CD8-positive, alpha-beta memory T cell (primary cell): ENCODE data around the gene SEMA6D. TPM values are rescaled to one million over a fixed set of nuclear protein-coding genes. Genes with fewer than 3 reads are reported as not detected.

Source experiments
- CTCF ChIA-PET: fragments of 350-600 bp; sonication (Branson Sonifier 250); formaldehyde crosslinking; loops from one replicate; lab custom pipeline; 2021; ENCODE audit warnings: antibody characterized with exemption; lab: Charles Lee
- POLR2A ChIA-PET: fragments of 350-600 bp; sonication (Branson Sonifier 250); formaldehyde crosslinking; loops from one replicate; lab custom pipeline; 2021; ENCODE audit warnings: antibody characterized with exemption; lab: Charles Lee
- DNase-seq, 5 donors: peaks; one replicate each; pipeline versions ENCODE4 v3.0.0 to v3.0.0-alpha.2; 2020 to 2022; ENCODE audit warnings: mixed read lengths in 1 of 5
- H3K27ac ChIP-seq: one replicate; pipeline ENCODE4 v1.7.0; 2013; ENCODE audit warnings: low read depth, mild to moderate bottlenecking, low read length, moderate library complexity
- H3K27me3 ChIP-seq: 2 replicates; pipeline ENCODE4 v1.7.0; 2013; ENCODE audit warnings: low read length, mild to moderate bottlenecking; ENCODE audit not compliant: insufficient read depth, poor library complexity, severe bottlenecking
- H3K36me3 ChIP-seq: 2 replicates; pipeline ENCODE4 v1.7.0; 2013; ENCODE audit warnings: mild to moderate bottlenecking, low read length, moderate library complexity; ENCODE audit not compliant: insufficient read depth
- H3K4me1 ChIP-seq: 2 replicates; pipeline ENCODE4 v1.7.0; 2013; ENCODE audit warnings: mild to moderate bottlenecking, low read length, moderate library complexity; ENCODE audit not compliant: insufficient read depth
- H3K4me3 ChIP-seq: 2 replicates; pipeline ENCODE4 v1.7.0; 2013; ENCODE audit warnings: mild to moderate bottlenecking, low read length
- H3K9me3 ChIP-seq: 2 replicates; pipeline ENCODE4 v1.7.0; 2013; ENCODE audit warnings: mild to moderate bottlenecking, low read length
- H3K27ac Mint-ChIP-seq, 8 donors: one replicate each; pipeline ENCODE4 v1.8.0; 2020 to 2021; ENCODE audit warnings: mixed read lengths in 8 of 8, mild to moderate bottlenecking in 6 of 8, inconsistent platforms in 3 of 8, moderate library complexity in 3 of 8
- H3K27me3 Mint-ChIP-seq, 2 donors: one replicate each; pipeline ENCODE4 v1.8.0; 2020 to 2021; ENCODE audit warnings: mixed read lengths in 2 of 2, mild to moderate bottlenecking in 1 of 2, moderate library complexity in 1 of 2
- H3K36me3 Mint-ChIP-seq, 3 donors: one replicate each; pipeline ENCODE4 v1.8.0; 2020 to 2021; ENCODE audit warnings: mixed read lengths in 3 of 3, inconsistent platforms in 1 of 3, mild to moderate bottlenecking in 1 of 3
- H3K4me1 Mint-ChIP-seq, 3 donors: one replicate each; pipeline ENCODE4 v1.8.0; 2020 to 2021; ENCODE audit warnings: mixed read lengths in 3 of 3, inconsistent platforms in 1 of 3, mild to moderate bottlenecking in 1 of 3
- H3K4me3 Mint-ChIP-seq, 7 donors: one replicate each; pipeline ENCODE4 v1.8.0; 2020 to 2021; ENCODE audit warnings: mixed read lengths in 7 of 7, mild to moderate bottlenecking in 6 of 7, moderate library complexity in 4 of 7, inconsistent platforms in 2 of 7
- H3K9me3 Mint-ChIP-seq, 5 donors: one replicate each; pipeline ENCODE4 v1.8.0; 2020 to 2022; ENCODE audit warnings: mixed read lengths in 5 of 5, mild to moderate bottlenecking in 3 of 5, moderate library complexity in 2 of 5, inconsistent platforms in 1 of 5
- polyA plus RNA-seq: library from polyadenylated mRNA; unstranded; fragments of 300-500 nt; fragmentation: Illumina TruSeq; gene quantifications from one replicate; pipeline ENCODE4 v1.2.3, GENCODE V29; 2021
- total RNA-seq, 2 experiments: library from RNA; stranded (reverse); gene quantifications; one replicate each; pipeline ENCODE4 v1.2.3, GENCODE V29; 2021

SEMA6D gene
- total and polyA plus RNA-seq, 3 experiments from 2014 or later: not detected

GRCh38 chr15:47796339-47796738 lies 79.0 kb downstream of the SEMA6D start:
- no peaks in the 10 kb centered on the region for H3K36me3 Mint-ChIP-seq
- Histone ChIP-seq H3K4me3 (no peak overlapping the region), H3K27ac (no peak overlapping the region), H3K36me3 (no peaks in the 10 kb centered on the region), H3K27me3 (no peaks in the 10 kb centered on the region), H3K4me1 (no peaks in the 10 kb centered on the region), H3K9me3 (no peaks in the 10 kb centered on the region)
- H3K27me3 Mint-ChIP-seq: no peaks in the 10 kb centered on the region
- no peaks in the 10 kb centered on the region for H3K4me1 Mint-ChIP-seq
- no peak for DNase-seq
- no peak overlapping the region for H3K27ac Mint-ChIP-seq
- H3K9me3 Mint-ChIP-seq: peaks cover 0 to 8% (median 0%) of the 10 kb centered on the region in 5 donors
- H3K4me3 Mint-ChIP-seq: no peak overlapping the region
- CTCF ChIA-PET: no interaction called here
- POLR2A ChIA-PET: no interaction called here

- CTCF ChIA-PET: no interaction called here
- no peak overlapping the region for H3K4me3 Mint-ChIP-seq
- Histone ChIP-seq H3K27ac (no peak overlapping the region), H3K36me3 (no peaks in the 10 kb centered on the region), H3K9me3 (no peaks in the 10 kb centered on the region), H3K4me3 (no peak overlapping the region), H3K27me3 (no peaks in the 10 kb centered on the region), H3K4me1 (no peaks in the 10 kb centered on the region)
- H3K27ac Mint-ChIP-seq: no peak overlapping the region
- H3K9me3 Mint-ChIP-seq: peaks cover 0 to 8% (median 0%) of the 10 kb centered on the region in 5 donors
- no peaks in the 10 kb centered on the region for H3K4me1 Mint-ChIP-seq
- no peak for DNase-seq
- H3K27me3 Mint-ChIP-seq: no peaks in the 10 kb centered on the region
- POLR2A ChIA-PET: no interaction called here
- no peaks in the 10 kb centered on the region for H3K36me3 Mint-ChIP-seq
Observed at GRCh38 chr15:47796830-47797229, 79.5 kb downstream of the SEMA6D start.

DNA sequence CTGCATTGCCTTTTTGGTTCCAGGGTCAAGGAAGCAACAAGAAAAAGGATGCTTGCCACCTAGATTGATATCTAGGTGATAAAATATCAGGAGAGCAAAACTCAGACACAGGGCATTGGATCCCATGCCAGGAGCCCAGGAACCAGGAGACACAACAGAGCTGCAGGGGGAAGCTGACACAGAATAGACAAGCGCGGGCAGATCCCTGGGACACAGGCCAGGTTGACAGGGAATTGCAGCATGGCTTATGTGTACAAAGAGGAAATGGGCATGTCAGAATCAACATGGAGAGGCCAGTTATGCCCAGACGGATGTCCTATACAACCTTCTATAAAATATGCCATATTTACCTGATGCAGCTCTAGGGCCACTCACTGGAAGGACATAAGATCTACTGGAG lies 84.2 kb downstream of the SEMA6D start:
- POLR2A ChIA-PET: no interaction called here
- no peak overlapping the region for H3K4me3 Mint-ChIP-seq
- H3K27me3 Mint-ChIP-seq: no peaks in the 10 kb centered on the region
- H3K9me3 Mint-ChIP-seq: peaks cover 0 to 6% (median 0%) of the 10 kb centered on the region in 5 donors
- no peak for DNase-seq
- H3K36me3 Mint-ChIP-seq: no peaks in the 10 kb centered on the region
- H3K4me1 Mint-ChIP-seq: no peaks in the 10 kb centered on the region
- CTCF ChIA-PET: no interaction called here
- Histone ChIP-seq H3K36me3 (no peaks in the 10 kb centered on the region), H3K4me3 (no peak overlapping the region), H3K9me3 (no peaks in the 10 kb centered on the region), H3K27me3 (no peaks in the 10 kb centered on the region), H3K27ac (no peak overlapping the region), H3K4me1 (no peaks in the 10 kb centered on the region)
- no peak overlapping the region for H3K27ac Mint-ChIP-seq

GRCh38 chr15:47802216-47802615 lies 84.9 kb downstream of the SEMA6D start:
- Histone ChIP-seq H3K9me3 (no peaks in the 10 kb centered on the region), H3K36me3 (no peaks in the 10 kb centered on the region), H3K27me3 (no peaks in the 10 kb centered on the region), H3K4me3 (no peak overlapping the region), H3K27ac (no peak overlapping the region), H3K4me1 (no peaks in the 10 kb centered on the region)
- Mint-ChIP-seq H3K9me3 (peaks cover 0 to 6% (median 0%) of the 10 kb centered on the region in 5 donors), H3K27me3 (no peaks in the 10 kb centered on the region), H3K4me3 (no peak overlapping the region), H3K36me3 (no peaks in the 10 kb centered on the region), H3K27ac (no peak overlapping the region), H3K4me1 (no peaks in the 10 kb centered on the region)
- CTCF ChIA-PET: no interaction called here
- POLR2A ChIA-PET: no interaction called here
- DNase-seq: no peak

- Histone ChIP-seq H3K9me3 (no peaks in the 10 kb centered on the region), H3K27me3 (no peaks in the 10 kb centered on the region), H3K27ac (no peak overlapping the region), H3K4me1 (no peaks in the 10 kb centered on the region), H3K36me3 (no peaks in the 10 kb centered on the region), H3K4me3 (no peak overlapping the region)
- CTCF ChIA-PET: no interaction called here
- H3K27ac Mint-ChIP-seq: no peak overlapping the region
- peaks cover 0 to 4% (median 0%) of the 10 kb centered on the region in 5 donors for H3K9me3 Mint-ChIP-seq
- H3K4me3 Mint-ChIP-seq: no peak overlapping the region
- no peaks in the 10 kb centered on the region for H3K4me1 Mint-ChIP-seq
- DNase-seq: no peak
- no peaks in the 10 kb centered on the region for H3K27me3 Mint-ChIP-seq
- POLR2A ChIA-PET: no interaction called here
- H3K36me3 Mint-ChIP-seq: no peaks in the 10 kb centered on the region
Observed at GRCh38 chr15:47803767-47804166, 86.5 kb downstream of the SEMA6D start.

DNA sequence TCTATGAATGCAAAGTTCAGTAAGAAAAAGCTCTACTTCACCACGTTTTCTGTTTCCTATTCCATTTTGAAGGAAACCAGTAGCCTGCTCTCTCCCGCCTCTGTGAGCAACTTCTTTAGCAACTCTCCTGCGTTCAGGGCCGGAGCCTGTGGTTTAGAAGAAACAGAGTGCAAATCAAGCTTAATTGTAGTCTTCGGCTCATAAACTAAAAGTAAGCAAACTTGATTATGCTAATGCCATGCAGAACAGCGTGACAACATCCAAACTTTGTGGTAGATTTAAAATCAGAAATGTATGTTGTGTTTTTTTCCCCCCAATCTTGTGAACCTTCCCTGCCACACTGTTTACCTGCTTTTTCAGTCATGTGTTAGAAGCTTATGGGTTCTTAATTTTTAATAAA lies 87.4 kb downstream of the SEMA6D start:
- POLR2A ChIA-PET: no interaction called here
- H3K36me3 ChIP-seq: no peaks in the 10 kb centered on the region
- Mint-ChIP-seq H3K9me3 (no peaks in the 10 kb centered on the region), H3K27ac (no peak overlapping the region), H3K4me1 (no peaks in the 10 kb centered on the region), H3K4me3 (no peak overlapping the region), H3K36me3 (no peaks in the 10 kb centered on the region), H3K27me3 (no peaks in the 10 kb centered on the region)
- no peaks in the 10 kb centered on the region for H3K27me3 ChIP-seq
- H3K4me1 ChIP-seq: no peaks in the 10 kb centered on the region
- DNase-seq: no peak
- H3K9me3 ChIP-seq: no peaks in the 10 kb centered on the region
- H3K4me3 ChIP-seq: no peak overlapping the region
- CTCF ChIA-PET: no interaction called here
- H3K27ac ChIP-seq: no peak overlapping the region

GRCh38 chr15:47806008-47806407 lies 88.7 kb downstream of the SEMA6D start:
- Mint-ChIP-seq H3K36me3 (no peaks in the 10 kb centered on the region), H3K9me3 (no peaks in the 10 kb centered on the region), H3K4me3 (no peak overlapping the region), H3K27me3 (no peaks in the 10 kb centered on the region), H3K4me1 (no peaks in the 10 kb centered on the region), H3K27ac (no peak overlapping the region)
- H3K36me3 ChIP-seq: no peaks in the 10 kb centered on the region
- H3K27ac ChIP-seq: no peak overlapping the region
- DNase-seq: no peak
- POLR2A ChIA-PET: no interaction called here
- no peak overlapping the region for H3K4me3 ChIP-seq
- H3K27me3 ChIP-seq: no peaks in the 10 kb centered on the region
- H3K9me3 ChIP-seq: no peaks in the 10 kb centered on the region
- no peaks in the 10 kb centered on the region for H3K4me1 ChIP-seq
- CTCF ChIA-PET: no interaction called here

DNA sequence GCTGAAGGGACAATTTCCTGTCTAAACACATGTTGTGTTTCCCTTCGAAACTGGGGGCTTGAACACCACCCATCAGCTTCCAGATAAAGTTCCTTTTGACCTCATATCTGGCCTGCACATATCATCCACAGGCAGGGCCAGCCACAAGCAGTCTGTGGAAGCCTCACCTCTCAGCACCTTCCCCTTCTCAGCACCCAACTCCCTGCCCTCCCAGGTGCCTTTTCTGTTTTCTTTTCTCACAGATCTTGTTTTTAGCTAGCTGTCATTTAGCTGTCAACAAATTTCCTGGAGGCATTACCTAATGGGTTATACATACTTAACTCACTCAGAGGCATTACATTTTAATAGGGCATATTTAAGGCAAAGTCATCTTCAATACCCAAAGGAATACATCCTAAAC lies 93.9 kb downstream of the SEMA6D start:
- H3K36me3 Mint-ChIP-seq: no peaks in the 10 kb centered on the region
- ChIA-PET POLR2A (no interaction called here), CTCF (no interaction called here)
- no peaks in the 10 kb centered on the region for H3K9me3 Mint-ChIP-seq
- H3K4me3 Mint-ChIP-seq: no peak overlapping the region
- H3K27me3 Mint-ChIP-seq: no peaks in the 10 kb centered on the region
- no peak overlapping the region for H3K27ac Mint-ChIP-seq
- no peak overlapping the region for H3K4me3 ChIP-seq
- peaks cover 0 to 8% (median 3%) of the 10 kb centered on the region in 3 donors for H3K4me1 Mint-ChIP-seq
- H3K27ac ChIP-seq: no peak overlapping the region
- H3K27me3 ChIP-seq: no peaks in the 10 kb centered on the region
- no peaks in the 10 kb centered on the region for H3K4me1 ChIP-seq
- DNase-seq: no peak
- no peaks in the 10 kb centered on the region for H3K9me3 ChIP-seq
- no peaks in the 10 kb centered on the region for H3K36me3 ChIP-seq

DNA sequence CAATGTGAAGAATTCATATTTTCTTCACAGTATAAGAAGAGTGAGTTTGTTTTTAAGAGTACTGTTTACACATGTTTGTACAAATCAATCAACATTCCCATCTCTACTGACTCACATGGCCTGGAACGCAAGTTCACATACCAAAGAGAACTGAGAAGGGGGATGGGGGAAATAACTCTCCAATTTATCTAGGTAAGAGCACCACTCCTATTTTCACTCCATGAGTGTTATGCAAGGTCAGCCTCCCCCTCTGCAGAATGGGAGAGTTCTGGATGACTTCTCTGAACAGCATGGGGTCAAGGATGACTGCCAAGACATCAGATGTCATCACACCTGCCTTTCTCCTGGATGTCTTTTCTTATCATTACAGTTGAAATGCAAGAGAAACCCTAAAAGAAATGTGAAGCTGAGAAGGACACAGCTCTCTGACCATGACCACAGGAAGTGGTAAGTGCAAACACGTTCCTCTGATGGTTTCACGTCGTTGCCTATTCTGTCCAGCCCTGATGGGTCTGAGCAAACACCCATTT lies 95.2 kb downstream of the SEMA6D start:
- ChIA-PET POLR2A (no interaction called here), CTCF (no interaction called here)
- Histone ChIP-seq H3K36me3 (no peaks in the 10 kb centered on the region), H3K4me3 (no peak overlapping the region), H3K27ac (no peak overlapping the region), H3K27me3 (no peaks in the 10 kb centered on the region), H3K9me3 (no peaks in the 10 kb centered on the region), H3K4me1 (no peaks in the 10 kb centered on the region)
- Mint-ChIP-seq H3K27me3 (no peaks in the 10 kb centered on the region), H3K4me1 (peaks cover 0 to 8% (median 3%) of the 10 kb centered on the region in 3 donors), H3K4me3 (no peak overlapping the region), H3K9me3 (no peaks in the 10 kb centered on the region), H3K36me3 (no peaks in the 10 kb centered on the region), H3K27ac (no peak overlapping the region)
- no peak for DNase-seq
